Cardiac muscle cell (in vitro differentiated cells and primary cell): ENCODE measurements around the gene RASA4B. TPM values are rescaled to one million over a fixed set of nuclear protein-coding genes. Genes with fewer than 3 reads are reported as not detected.
A peak's percentile ranks its signal among the peaks of the same experiment; 100 is the strongest.

Experiments used
- DNase-seq, 2 donors: peaks; one replicate each; pipeline versions ENCODE4 v3.0.0 to v3.0.0-alpha.2; 2010 to 2017; ENCODE audit warnings: low read depth in 1 of 2, low spot score in 1 of 2
- H3K27ac ChIP-seq: fragments of 200-600 bp; sonication (generic); 2 replicates; pipeline ENCODE4 v1.5.1; 2016
- H3K27me3 ChIP-seq: fragments of 200-600 bp; sonication (generic); 2 replicates; pipeline ENCODE4 v1.6.0; 2016; ENCODE audit warnings: control low read depth
- H3K36me3 ChIP-seq: fragments of 200-600 bp; sonication (generic); 2 replicates; pipeline ENCODE4 v1.5.1; 2016; ENCODE audit warnings: control low read depth
- H3K4me1 ChIP-seq: fragments of 200-600 bp; sonication (generic); 2 replicates; pipeline ENCODE4 v1.8.1; 2017; ENCODE audit warnings: low read depth, mild to moderate bottlenecking, mixed run types
- H3K4me3 ChIP-seq: fragments of 200-600 bp; sonication (generic); 2 replicates; pipeline ENCODE4 v1.5.1; 2016; ENCODE audit warnings: mild to moderate bottlenecking
- H3K9me3 ChIP-seq: fragments of 200-600 bp; sonication (generic); 2 replicates; pipeline ENCODE4 v1.5.1; 2017; ENCODE audit warnings: low read depth, mild to moderate bottlenecking, control low read depth
- CTCF ChIP-seq: IDR thresholded peaks from 2 replicates; pipeline ENCODE4 v1.5.1; 2012; ENCODE audit warnings: low read depth, mild to moderate bottlenecking, low read length
- polyA plus RNA-seq: library from polyadenylated mRNA; unstranded; fragments of >200 nt; fragmentation: Nextera tagmentation; extraction: Ambion mirVana; gene quantifications from 2 replicates; pipeline ENCODE4 v1.2.1, GENCODE V29; 2016
- total RNA-seq: library from RNA; depleted of rRNA; stranded (reverse); fragments of >200 nt; gene quantifications from 2 replicates; pipeline ENCODE4 v1.2.3, GENCODE V29; 2016

Gene RASA4B
- total and polyA plus RNA-seq, 2 experiments from 2014 or later: 8.5 to 15.1 TPM

- DNase-seq: no peak
- H3K4me1 ChIP-seq: no peaks in the 10 kb centered on the region
- TF ChIP-seq CTCF: no peak
- H3K27ac ChIP-seq: no peak overlapping the region
- no peak overlapping the region for H3K4me3 ChIP-seq
- H3K36me3 ChIP-seq: peaks cover 10% of the 10 kb centered on the region
- no peaks in the 10 kb centered on the region for H3K9me3 ChIP-seq
- H3K27me3 ChIP-seq: no peaks in the 10 kb centered on the region
Observed at GRCh38 chr7:102469351-102469971, 48.1 kb downstream of the RASA4B start.

GRCh38 chr7:102468478-102469350 is 48.9 kb downstream of the RASA4B start:
- no peak overlapping the region for H3K4me3 ChIP-seq
- TF ChIP-seq CTCF: no peak
- no peak for DNase-seq
- H3K9me3 ChIP-seq: no peaks in the 10 kb centered on the region
- H3K27ac ChIP-seq: no peak overlapping the region
- H3K27me3 ChIP-seq: no peaks in the 10 kb centered on the region
- H3K4me1 ChIP-seq: no peaks in the 10 kb centered on the region
- peaks cover 10% of the 10 kb centered on the region for H3K36me3 ChIP-seq

- Histone ChIP-seq H3K9me3 (no peaks in the 10 kb centered on the region), H3K36me3 (peaks cover 5% of the 10 kb centered on the region), H3K27ac (no peak overlapping the region), H3K4me1 (no peaks in the 10 kb centered on the region), H3K27me3 (no peaks in the 10 kb centered on the region), H3K4me3 (no peak overlapping the region)
- DNase-seq: no peak
- TF ChIP-seq CTCF: no peak
Observed at GRCh38 chr7:102467581-102468477, 49.7 kb downstream of the RASA4B start.

- H3K27me3 ChIP-seq: no peaks in the 10 kb centered on the region
- H3K27ac ChIP-seq: no peak overlapping the region
- H3K4me1 ChIP-seq: no peaks in the 10 kb centered on the region
- no peaks in the 10 kb centered on the region for H3K36me3 ChIP-seq
- no peak for DNase-seq
- H3K4me3 ChIP-seq: peak overlapping the region; percentile 97
- TF ChIP-seq CTCF: no peak
- no peaks in the 10 kb centered on the region for H3K9me3 ChIP-seq
Observed at GRCh38 chr7:102466097-102466496, 51.5 kb downstream of the RASA4B start.

DNA sequence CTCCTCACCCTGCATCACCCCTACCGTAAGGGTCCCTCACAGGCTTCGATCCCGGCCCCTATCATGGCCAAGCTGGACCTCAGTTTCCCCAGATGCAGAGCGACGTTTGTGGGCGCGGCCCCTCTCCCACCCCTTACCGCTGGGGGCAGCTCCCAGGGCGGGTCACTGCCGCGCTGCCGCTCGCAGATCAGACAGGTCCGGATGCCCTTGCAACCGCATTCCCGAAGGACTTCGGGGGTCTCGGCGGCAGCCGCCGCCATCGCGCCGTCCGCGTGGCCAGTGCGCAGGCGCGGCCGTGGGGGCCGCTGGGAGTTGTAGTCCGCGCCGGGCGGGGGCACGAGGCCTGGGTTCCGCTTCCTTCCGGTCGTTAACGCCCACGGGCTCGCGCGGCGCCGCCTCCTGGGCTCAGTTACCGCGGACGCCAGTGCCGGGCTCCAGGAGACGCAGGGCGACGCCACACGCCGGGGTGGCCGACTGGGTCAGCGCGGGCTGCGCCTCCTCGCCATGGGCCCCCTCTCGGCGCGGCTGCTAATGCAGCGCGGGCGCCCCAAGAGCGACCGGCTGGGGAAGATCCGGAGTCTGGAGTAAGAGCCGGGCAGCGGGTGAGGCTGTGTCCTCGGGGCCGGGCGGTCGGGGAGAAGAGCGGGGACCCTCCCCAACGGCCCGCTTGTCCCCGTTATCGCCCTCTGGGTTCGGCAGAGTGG is 52.8 kb downstream of the RASA4B start, which contains the start of the genes ALKBH4 and LRWD1:
ALKBH4 (minus strand) TSS at position 287 of the 704 bp plus-strand sequence; CDS start at position 260, 27 bp downstream.
LRWD1 (plus strand) TSS at position 408 of the 704 bp plus-strand sequence; CDS start at position 505, 97 bp downstream.
- H3K4me3 ChIP-seq: peak within 1 kb of the TSS; percentile 97
- H3K36me3 ChIP-seq: no peaks in the 10 kb centered on the region
- TF ChIP-seq CTCF: peak; percentile 14
- no peaks in the 10 kb centered on the region for H3K9me3 ChIP-seq
- H3K4me1 ChIP-seq: no peaks in the 10 kb centered on the region
- peak; percentile 93 to 95 for DNase-seq
- peak within 1 kb of the TSS; percentile 58 for H3K27ac ChIP-seq
- no peaks in the 10 kb centered on the region for H3K27me3 ChIP-seq
